SW480 (cell line): ENCODE results near the gene SIRPG.
A peak's percentile ranks its signal among the peaks of the same experiment; 100 is the strongest.

Experiments used
- DNase-seq: peaks from one replicate; pipeline ENCODE4 v3.0.0-alpha.2; 2016; ENCODE audit warnings: low spot score

SIRPG gene

DNA sequence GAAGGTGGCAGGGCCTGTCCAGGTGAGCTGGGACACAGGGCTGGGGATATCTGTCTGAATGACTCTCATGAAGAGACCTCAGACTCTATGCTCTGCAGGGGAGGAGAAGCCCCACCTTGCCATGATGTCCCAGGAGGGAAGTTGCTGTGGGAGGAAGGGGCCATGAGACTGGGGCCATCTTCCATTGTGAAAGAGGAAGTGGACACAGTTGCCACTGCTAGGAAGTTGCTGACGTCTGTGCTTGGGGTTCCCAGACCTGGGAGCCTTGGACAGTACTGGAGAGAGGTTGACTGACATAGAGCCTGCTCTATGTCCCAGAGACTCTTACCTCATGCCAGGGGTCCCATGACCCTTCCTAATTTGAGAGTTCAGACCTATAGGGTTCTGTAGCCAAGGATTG lies 62.2 kb downstream of the SIRPG start:
- no peak for DNase-seq

DNA sequence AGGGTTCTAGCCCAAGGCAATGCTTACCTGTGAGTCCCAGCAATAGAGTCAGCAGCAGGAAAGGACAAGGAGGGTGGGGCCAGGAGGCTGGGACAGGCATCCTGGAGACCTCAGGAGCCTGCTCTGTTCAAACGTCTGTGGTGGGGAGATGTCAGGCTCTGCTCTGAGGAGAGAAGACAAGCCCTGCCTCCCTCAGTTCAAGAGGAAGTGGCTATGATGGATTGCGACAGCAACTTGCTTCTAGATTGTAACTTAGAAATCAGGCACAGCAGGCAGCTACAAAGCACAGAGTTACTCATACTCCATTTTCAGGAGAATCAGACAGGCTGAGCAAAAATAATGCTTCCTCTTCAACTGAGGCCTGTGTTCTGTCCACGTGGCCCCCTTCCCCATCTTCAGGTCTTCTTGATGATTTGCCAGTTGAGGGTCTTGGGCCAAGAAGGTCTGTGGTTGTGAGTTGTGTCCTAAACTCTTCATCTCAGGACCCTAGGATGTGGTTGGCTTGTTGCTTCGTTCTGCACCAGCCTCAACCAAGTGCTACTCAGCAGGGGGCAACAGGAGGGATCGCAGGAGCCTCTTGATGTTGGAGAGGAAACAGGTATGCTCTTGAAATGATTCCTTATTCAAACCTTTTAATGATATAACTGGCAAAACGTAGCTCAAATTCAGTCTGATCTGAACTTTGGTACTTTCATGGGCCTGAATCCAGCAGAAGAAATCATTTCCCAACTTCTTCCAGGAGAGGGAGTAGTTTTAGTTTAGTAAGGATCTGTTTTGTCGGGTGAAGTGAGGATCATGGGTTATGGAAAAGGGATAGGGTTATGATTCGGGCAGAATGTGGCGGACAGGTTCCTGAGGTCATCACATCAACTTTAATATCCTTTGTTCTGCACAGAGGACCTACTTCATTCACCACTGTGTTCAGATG lies 68.8 kb downstream of the SIRPG start:
- peak; percentile 16 for DNase-seq

DNA sequence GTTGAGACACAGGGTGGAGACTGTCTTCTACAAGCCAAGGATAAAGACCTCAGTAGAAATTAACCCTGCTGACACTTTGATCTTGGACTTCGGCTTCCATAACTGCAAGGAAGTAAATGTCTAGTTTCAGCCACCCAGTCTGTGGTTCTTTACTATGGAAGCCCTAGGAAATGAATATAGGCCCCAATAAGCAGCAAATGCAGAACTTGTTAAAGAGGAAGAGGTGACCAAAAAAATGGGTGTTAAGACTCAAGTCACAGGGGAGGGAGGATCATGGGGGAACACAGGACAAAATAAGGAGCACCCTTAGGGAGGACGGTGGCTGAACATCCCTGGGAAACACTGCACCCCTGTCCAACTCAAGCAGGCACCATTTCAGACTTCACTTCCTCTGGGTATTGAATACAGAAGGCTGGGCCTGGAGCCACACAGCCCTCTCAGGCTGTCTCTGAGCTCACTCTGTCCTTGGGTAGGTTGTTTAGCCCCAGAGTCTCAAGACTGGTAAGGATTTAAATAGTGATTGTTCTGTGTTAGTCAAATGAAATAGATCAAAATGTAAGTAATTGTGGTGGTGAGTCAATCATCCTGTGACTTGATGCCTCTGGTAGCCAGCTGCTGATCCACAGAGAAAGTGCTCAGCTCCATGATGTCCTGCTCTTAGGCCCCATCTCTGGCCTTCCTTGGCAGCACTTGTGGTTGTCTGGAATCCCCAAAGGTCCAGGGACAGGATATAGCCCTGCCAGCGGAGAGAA lies 69.6 kb downstream of the SIRPG start:
- no peak for DNase-seq

DNA sequence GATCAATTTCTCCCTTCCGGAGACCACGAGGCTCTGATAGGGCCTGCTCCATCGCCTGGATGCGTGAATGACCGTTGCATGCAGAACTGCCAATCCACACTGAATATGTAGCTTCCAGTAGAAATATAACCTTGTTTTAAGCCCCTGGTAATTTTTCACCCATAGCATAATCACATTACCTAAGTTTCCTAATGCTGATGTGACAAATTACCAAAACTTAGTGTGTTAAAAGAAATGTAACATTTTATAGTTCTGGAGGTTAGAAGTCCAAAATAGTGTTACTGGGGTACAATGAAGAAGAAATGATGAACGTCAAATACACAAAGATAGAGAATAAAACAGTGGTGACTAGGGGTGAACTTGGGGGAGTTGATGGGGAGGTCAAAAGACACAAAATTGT lies 78.1 kb downstream of the SIRPG start:
- no peak for DNase-seq
